Glutamatergic neuron (in vitro differentiated cells): ENCODE results near the gene GAMT. TPM values are rescaled to one million over a fixed set of nuclear protein-coding genes. Genes with fewer than 3 reads are reported as not detected.

ENCODE experiments used
- DNase-seq: peaks from one replicate; pipeline ENCODE4 v3.0.0; 2022
- H3K27ac Mint-ChIP-seq: one replicate; pipeline ENCODE4 v1.8.0; 2020; ENCODE audit warnings: mild to moderate bottlenecking, mixed read lengths, inconsistent platforms; ENCODE audit not compliant: unreplicated experiment
- H3K27me3 Mint-ChIP-seq: one replicate; pipeline ENCODE4 v1.8.0; 2020; ENCODE audit warnings: mild to moderate bottlenecking, moderate library complexity, mixed read lengths, inconsistent platforms; ENCODE audit not compliant: unreplicated experiment
- H3K36me3 Mint-ChIP-seq: one replicate; pipeline ENCODE4 v1.8.0; 2020; ENCODE audit warnings: mild to moderate bottlenecking, mixed read lengths, inconsistent platforms; ENCODE audit not compliant: unreplicated experiment
- H3K4me1 Mint-ChIP-seq: one replicate; pipeline ENCODE4 v1.8.0; 2020; ENCODE audit warnings: mild to moderate bottlenecking, low read depth, mixed read lengths, inconsistent platforms; ENCODE audit not compliant: unreplicated experiment
- H3K4me3 Mint-ChIP-seq: one replicate; pipeline ENCODE4 v1.8.0; 2020; ENCODE audit warnings: mild to moderate bottlenecking, mixed read lengths, inconsistent platforms; ENCODE audit not compliant: unreplicated experiment
- H3K9me3 Mint-ChIP-seq: one replicate; pipeline ENCODE4 v1.8.0; 2020; ENCODE audit warnings: mild to moderate bottlenecking, moderate library complexity, mixed read lengths, inconsistent platforms; ENCODE audit not compliant: unreplicated experiment
- CTCF ChIP-seq: fragments of 200-600 bp; sonication (generic); IDR thresholded peaks from one replicate; pipeline ENCODE4 v1.5.0; 2021; ENCODE audit not compliant: partially characterized antibody, unreplicated experiment
- total RNA-seq: library from RNA; stranded (reverse); fragmentation: NEBNext Ultra II Directional; extraction: Animal tissue kit (Norgen Biotek cat#: 25700); gene quantifications from one replicate; pipeline ENCODE4 v1.2.1, GENCODE V29; 2021; ENCODE audit not compliant: unreplicated experiment

Gene GAMT
- total RNA-seq, 1 donor from 2014 or later = 17.9 TPM

- no peak for DNase-seq
- Mint-ChIP-seq H3K27me3 (peaks cover 6% of the 10 kb centered on the region), H3K4me1 (peaks cover 30% of the 10 kb centered on the region), H3K4me3 (no peak overlapping the region), H3K27ac (peak overlapping the region; percentile 38), H3K9me3 (peaks cover 3% of the 10 kb centered on the region), H3K36me3 (peaks cover 3% of the 10 kb centered on the region)
- TF ChIP-seq CTCF = no peak
These were observed 26.0 kb upstream of the GAMT start for GRCh38 chr19:1427221-1427920.

- H3K4me3 Mint-ChIP-seq = no peak overlapping the region
- peaks cover 3% of the 10 kb centered on the region for H3K36me3 Mint-ChIP-seq
- DNase-seq = no peak
- H3K27me3 Mint-ChIP-seq = peaks cover 7% of the 10 kb centered on the region
- no peak for TF ChIP-seq CTCF
- peaks cover 3% of the 10 kb centered on the region for H3K9me3 Mint-ChIP-seq
- no peak overlapping the region for H3K27ac Mint-ChIP-seq
- H3K4me1 Mint-ChIP-seq = peaks cover 30% of the 10 kb centered on the region
These were observed 25.4 kb upstream of the GAMT start for GRCh38 chr19:1426736-1427135.

- peaks cover 5% of the 10 kb centered on the region for H3K9me3 Mint-ChIP-seq
- H3K27ac Mint-ChIP-seq = peak overlapping the region; percentile 68
These were observed 24.6 kb upstream of the GAMT start for GRCh38 chr19:1425902-1426301.

GRCh38 chr19:1425102-1425837 is 23.9 kb upstream of the GAMT start:
- H3K4me3 Mint-ChIP-seq = peak overlapping the region; percentile 25
- H3K36me3 Mint-ChIP-seq = peaks cover 3% of the 10 kb centered on the region
- peaks cover 7% of the 10 kb centered on the region for H3K27me3 Mint-ChIP-seq
- H3K27ac Mint-ChIP-seq = peak overlapping the region; percentile 70
- H3K4me1 Mint-ChIP-seq = peaks cover 30% of the 10 kb centered on the region
- H3K9me3 Mint-ChIP-seq = peaks cover 9% of the 10 kb centered on the region
- DNase-seq = no peak
- no peak for TF ChIP-seq CTCF

More at GRCh38 chr19:1425902-1426301, 24.6 kb upstream of the GAMT start:
- no peak for TF ChIP-seq CTCF
- no peak overlapping the region for H3K4me3 Mint-ChIP-seq
- H3K4me1 Mint-ChIP-seq = peaks cover 30% of the 10 kb centered on the region
- no peak for DNase-seq
- peaks cover 7% of the 10 kb centered on the region for H3K27me3 Mint-ChIP-seq
- peaks cover 3% of the 10 kb centered on the region for H3K36me3 Mint-ChIP-seq
